GM18861 (cell line): ENCODE results near the gene DOCK9.
"Not testable (repeated sequence)": the region's sequence is repeated elsewhere in the genome, so short reads cannot be mapped to it uniquely, and the experiment has no call there.

Experiments
- ATAC-seq: cut with Tn5 transposase; IDR thresholded peaks from one replicate; pipeline ENCODE4 v1.9.1; 2021; ENCODE audit not compliant: unreplicated experiment

The DOCK9 gene

DNA sequence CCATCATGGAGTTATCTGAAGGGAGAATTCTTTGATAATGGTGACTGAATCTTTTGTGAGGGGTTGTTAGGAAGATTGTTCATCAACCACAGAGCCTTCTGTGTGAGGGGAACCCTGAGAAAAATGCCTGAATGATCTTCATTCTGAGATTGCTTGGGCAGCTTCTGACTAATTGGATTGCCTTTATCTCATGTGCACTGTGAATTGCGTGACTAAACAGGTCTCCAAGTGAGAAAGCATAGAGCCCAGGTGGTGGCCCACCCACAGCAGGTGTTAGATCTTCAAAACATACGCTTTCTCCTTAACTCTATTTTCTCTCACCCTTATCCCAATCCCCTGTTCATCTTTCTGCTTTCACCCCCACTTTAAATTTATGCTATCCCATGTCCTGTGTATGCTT, 58.3 kb downstream of the DOCK9 start:
- no peak for ATAC-seq

DNA sequence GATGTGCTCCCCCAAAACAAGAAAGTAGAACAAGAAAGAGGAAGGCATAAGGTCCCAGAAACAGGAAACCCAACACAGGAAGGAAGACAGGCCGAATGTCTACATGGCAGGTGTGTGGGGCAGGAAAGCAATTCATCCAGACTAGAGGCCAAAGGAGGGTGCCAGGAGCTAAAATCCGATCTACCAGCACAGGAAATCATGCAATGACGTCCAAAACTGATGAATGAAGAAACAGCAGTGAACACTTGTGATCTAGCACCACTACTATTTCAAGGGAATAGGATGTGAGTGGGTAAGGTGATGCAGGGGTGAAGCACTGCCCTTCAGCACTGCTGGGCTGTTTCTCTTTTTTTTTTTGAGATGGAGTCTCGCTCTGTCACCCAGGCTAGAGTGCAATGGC, 59.1 kb downstream of the DOCK9 start:
- ATAC-seq, result no peak

DNA sequence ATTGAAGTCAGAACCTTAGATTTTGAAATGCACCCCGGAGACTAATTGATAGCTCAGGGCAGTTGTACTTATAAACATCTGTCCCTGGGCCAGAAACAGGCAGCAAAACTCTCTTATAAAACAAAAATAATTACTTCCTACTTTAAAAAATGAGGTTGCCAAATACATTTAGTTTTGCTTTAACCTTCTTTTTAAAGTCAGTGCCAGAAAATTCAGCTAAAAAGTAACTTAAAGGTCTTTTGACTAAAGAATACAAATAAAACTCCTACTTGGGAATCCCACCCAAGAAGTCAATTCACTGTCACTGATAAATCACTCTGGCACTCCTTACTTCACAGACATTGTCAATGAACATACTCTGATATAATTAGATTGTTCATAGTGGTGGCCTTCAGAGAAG, 60.7 kb downstream of the DOCK9 start:
- no peak for ATAC-seq

DNA sequence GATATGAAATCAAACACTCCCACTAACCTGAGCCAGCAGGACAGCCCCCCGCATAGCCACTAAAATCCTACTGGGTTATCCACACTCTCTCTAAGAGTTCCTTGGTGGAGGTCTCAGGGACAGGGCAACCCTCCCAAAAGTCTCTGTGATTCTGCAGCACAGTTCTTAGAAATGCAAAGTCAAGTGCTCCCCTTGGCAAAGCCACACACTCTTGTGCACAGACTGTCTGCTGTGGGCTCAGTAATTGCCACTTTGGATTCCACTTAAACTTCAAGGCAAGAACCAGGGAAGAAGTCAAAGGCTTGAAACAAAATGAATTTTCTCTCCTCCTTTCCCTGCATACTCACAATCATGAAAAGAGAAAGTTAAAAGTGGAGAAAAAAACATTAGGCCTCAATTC, 61.5 kb downstream of the DOCK9 start:
- ATAC-seq, result no peak

DNA sequence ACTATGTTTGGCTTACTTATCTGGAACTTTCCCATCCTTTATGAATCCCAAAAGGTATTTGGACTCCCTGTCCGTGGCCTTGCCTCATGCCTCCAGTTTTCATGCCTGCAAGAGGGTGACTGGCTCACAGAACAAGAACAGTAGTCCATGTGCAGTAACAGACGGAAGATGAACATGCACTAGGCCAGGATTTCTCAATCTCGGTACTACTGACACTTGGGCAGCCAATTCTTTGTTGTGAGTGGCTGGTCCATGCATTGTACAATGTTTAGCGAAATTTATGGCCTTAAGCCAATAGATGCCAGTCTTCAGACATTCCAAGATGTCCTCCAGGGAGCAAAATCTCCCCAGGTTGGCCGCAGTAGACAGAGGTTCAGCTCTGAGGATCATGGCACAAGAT, 61.9 kb downstream of the DOCK9 start:
- ATAC-seq, result no peak

DNA sequence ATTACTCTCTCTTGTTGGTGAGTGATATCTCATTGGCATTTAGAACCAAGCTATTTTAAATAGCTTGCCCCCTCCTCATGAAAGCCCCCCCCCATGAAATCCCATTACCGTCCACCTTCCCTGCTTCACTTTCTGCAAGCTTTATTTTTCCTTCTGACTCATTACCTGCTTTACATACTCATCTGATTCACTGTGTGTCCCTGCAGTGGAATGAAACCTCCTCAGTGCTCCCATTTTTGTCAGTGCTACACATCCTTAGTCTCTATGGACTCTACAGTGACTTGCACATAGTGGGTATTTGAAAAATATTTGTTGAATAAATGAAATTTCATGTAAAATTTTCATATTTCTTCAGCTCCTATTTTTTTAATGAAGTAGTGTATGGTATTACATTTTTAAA, 62.3 kb downstream of the DOCK9 start:
- ATAC-seq, result no peak

DNA sequence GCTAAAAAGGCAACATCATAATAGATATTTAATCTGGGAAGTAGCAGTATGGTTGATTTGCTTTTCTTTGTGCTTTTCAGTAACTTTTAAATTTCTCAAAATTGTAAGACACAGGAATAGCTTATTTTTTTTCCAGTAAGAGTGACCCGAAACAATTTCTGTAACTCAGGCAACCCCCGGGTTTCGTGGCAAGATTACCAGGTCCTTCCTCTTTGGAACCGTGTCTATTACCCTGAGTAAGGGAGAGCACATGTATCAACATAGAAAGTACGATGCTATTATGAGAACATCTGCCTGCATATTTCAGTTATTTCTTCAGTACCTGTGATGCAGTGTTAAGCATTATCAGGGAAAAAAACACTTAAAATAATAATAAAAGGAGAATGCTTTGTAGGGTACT, 64.1 kb downstream of the DOCK9 start:
- ATAC-seq, result no peak

DNA sequence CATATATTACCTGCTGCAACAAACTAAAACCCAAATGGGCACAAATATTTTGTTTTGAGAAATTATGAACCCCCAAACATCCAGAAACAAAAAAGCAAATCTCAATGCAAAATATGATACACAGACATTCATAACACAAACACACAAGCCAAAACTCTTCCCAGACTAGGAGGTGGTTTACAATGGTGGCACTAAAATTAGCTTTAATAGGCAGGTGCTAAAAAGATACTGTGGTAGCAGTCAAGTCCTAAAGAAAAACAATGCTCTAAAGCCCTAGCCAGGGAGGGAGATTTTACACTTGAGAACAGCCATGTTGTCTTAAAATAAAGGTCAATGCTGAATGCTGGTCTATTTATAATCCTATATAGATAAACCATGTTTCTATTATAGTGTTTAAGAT, 65.0 kb downstream of the DOCK9 start:
- no peak for ATAC-seq

DNA sequence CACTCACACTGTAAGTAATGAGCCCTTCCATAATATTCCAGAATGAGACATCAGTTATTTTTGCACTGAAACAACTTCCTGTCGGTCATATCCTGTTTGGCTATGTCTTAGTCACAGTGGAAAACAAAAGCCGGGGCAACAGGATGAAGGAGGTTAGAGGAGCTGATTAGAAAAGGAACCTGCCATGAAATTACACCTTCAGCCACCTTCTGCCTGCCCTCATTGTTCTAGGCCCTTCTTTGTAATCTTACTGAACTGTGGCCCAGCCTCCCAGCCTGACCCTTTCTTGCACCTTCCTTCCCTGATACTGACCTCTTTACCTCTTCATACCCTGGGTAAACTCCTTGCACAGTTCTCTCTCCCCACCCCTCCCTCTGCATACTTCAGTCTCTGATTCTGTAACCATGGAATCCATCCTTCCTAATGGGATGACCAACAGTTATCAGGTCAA, 67.3 kb downstream of the DOCK9 start:
- no peak for ATAC-seq

DNA sequence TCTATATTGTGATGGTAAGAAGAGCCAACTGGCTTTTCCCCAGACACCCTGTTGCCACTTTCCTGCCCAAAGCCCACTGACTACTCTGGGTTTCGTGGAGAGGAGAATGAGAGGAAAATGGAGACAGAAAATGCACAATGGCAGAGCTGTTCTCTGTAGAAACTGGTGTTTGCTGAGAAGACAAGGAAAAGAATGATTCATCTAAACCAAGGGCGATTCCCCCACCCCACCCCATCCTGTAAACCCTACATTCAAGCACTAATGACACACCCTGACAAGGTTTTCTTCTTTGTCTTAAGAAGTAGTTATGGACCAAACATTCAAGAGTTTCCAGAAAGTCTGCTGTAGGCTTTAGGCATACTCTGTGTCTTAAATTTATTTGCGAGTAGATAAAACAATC, 68.8 kb downstream of the DOCK9 start:
- no peak for ATAC-seq

DNA sequence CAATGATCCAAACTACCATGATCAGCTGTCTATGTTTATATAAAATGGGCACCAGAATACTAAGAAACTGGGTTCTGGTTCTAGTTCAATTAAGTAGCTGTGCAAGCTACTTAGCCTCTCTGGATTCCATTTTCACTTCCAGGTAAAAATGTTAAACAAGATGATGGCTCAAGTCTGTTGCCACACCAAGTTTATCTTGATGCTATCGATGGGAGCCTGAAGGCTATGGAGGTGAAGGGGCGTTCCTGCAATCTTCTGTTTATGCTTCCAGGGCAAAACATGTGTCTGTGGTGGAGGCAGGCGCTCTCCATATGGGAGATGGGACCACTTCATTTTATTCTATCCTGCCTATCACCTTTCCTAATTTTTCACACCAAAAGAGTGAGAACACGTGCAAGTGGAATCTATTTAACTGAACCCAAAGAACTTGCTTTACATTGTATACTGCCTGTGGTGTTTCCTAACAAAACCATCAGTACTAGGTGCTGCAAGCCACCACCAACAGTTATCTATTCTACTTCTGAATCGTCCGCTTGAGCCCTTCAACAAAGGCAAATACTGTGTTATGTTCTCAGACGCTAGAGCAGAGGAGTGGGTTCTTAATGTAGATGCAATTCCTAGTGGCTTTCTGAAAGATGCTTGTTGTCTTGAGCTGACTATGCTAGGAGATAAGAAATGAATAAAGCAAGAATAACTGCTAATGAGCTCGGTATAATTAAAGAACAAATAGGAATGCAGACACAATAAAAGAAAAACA, 70.9 kb downstream of the DOCK9 start:
- ATAC-seq, result no peak

DNA sequence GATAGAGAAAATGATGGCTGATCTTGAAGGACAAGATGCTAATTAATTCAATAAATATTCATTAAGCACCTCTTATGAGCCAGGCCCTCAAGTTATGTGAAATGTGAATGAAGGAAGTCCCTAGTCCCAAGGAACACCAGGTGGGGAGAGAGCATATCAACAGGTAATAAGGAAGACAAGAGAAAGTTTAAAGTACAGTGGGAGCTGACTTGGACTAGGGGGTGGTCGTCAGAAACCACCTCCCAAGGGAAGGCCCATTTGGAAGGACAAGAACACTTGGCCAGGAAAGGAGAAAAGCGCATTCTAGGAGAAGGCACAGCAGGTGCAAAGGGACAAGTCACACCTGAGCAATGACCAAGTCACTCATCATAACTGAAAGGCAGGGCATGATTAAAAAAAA, 72.7 kb downstream of the DOCK9 start:
- no peak for ATAC-seq

DNA sequence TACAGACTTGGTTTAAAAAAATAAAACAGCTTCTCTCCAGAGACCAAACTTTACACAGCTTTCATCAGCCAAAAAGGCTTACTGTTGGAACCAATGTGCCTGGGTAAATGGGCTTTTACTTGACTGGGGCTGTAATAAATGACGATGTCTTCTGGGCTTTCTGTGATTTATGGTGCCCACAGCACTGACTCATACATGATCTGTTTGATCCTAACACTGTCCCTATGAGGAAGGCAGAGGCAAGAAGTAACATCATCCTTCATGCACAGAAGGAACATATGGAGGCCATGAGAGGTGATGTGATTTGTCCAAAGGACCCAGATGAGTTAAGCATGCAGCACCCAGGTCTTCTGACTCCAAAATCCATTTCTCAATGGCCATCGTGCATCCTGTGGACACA, 77.4 kb downstream of the DOCK9 start:
- no peak for ATAC-seq

DNA sequence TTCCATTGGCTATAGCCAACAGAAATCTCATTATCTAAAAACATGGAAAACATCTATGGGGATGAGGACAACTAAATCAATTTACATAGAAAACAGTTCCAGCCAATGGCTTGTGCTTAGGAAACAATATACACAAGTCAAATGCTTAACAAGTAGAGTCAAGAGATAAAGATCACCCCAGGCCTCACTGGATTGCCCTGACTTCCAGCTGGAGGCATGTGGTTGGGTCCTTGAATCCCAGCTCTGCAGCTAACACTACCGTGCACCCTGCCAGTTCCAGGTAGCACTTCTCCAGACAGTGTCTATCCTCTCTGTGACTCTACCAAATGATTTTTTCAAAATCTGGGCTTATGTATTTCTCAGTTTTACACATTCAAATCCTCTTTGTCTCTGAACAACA, 80.2 kb downstream of the DOCK9 start:
- no peak for ATAC-seq

DNA sequence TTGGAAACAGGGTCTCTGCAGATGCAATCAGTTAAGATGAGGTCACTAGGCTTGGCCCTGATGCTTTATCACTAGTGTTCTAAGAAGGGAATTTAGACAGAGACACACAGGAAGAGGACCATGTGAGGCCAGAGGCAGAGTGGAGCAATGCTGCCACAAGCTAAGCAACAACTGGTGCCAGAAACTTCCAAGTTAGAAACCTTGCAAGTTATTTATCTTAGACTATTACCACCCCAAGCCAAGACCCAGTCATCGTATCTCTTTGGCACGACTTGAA, 81.1 kb downstream of the DOCK9 start:
- ATAC-seq, result no peak

DNA sequence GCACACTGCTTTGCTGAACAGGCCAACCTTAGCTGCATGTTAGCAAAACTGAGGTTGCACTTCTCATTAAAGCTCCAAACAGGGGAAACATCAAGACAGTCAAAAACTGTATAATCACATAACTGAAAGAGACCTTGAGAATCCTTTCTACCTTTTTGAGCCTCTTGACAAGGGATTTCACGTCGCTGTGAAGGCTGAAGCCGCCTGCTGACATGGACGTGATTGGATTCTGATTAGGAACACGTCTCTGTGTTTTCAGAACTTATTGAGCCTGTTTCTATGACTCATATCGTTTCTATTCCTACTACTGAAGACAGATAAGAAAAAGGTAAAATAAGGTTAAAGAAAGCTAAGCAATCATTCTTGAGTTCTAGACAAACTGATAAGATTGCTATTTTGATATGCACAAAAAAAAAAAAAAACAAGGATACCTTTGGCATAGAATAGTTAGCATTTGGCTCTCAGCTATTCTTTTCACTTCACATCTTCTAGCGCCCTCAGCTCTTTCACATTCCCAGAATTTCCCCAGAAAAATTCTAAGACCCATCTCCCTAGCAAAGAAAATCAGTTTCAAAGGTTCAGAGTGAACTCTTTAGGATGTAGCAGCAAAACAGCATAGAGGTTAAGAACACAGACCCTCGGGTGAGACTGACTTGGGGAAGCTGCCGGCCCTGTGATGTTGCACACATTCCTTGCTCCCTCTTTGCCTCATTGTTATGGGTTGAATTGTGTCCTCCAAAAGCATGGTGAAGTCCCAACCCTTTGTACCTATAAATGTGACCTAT, 81.6 kb downstream of the DOCK9 start:
- no peak for ATAC-seq

DNA sequence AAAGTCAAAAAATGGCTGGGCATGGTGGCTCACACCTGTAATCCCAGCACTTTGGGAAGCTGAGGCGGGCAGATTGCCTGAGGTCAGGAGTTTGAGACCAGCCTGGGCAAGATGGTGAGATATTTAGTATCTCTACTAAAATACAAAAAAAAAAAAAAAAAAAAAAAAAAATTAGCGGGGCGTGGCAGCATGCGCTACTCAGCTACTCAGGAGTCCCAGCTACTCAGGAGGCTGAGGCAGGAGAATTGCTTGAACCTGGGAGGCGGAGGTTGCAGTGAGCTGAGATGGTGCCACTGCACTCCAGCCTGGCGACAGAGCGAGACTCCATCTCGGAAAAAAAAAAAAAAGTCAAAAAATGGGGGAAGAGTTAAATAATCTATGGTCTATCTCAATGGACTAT, 83.0 kb downstream of the DOCK9 start:
- not testable (repeated sequence) for ATAC-seq

DNA sequence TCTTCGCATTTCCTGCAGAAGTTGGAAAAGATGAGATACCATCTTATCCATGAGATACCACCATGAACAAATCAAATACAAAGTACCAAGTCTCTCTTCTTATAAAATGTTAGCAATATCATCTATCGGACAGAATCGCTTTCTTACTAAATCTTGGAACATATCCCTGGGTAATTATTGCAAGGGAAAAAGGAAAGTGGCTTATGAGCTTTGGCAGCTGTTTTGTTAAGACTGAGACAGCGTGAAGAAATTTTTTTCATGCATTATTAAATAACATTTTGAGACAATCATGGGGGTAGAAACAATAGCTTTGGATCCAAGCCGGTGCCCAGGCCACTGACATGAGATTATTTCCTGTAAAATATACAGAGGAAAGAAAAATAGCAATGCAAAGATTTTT, 84.5 kb downstream of the DOCK9 start:
- ATAC-seq, result no peak

DNA sequence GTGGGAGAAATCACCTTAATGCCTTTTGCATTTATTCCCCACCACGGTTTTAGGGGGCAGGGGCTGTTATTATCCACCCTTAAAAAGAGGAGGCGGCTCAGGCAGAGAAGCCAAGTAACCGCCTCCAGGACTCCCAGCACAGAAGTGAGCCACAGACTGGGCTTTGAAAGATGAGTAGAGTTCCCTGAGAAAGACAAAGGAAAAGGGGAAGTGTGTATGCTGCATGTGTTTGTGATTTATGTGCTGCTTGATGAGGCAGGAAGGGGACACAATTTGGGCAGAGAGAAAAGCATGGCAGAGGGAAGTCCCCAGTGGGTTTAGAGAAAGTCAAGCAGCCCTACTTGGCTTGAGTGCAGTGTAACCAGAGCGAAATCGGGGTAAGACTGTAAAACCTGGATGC, 85.0 kb downstream of the DOCK9 start:
- ATAC-seq, result no peak

DNA sequence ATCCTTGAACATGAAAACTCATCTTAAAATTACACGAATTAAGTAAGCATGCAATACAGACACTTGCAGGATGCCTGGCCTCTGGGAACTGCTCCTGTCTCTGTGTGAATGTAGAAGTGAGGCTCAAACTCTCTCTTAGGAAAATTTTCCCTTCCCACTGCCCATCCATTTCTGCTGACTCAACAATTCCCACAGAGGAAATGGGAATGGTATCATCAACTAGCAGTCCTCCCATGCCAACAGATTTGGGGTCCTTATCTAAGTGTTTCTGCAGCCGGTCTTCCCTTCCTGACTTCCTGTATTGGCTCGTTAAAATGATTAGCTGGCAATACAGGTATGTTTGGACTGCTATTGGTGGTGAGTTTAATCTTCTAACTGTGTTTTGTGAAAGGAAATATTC, 85.8 kb downstream of the DOCK9 start:
- ATAC-seq, result no peak

DNA sequence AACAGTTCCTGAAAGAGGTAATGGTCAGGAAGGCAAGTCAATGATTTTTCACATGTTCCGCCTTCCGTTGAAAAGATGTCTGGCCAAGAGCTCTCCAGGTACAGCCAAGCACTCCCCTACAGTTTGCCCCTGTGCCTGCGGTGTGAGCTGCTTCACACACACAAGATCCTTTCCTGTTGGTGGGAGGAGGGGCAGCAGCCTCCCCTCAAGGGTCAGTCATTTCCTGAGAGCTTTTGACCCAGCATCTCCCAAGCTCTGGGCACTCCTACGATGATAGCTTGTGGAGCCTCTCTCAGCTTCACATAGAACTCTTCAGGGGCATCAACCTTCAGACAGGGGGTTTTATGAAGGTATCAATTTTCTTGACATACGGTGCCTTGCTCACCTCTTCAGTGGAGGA, 86.9 kb downstream of the DOCK9 start:
- no peak for ATAC-seq

DNA sequence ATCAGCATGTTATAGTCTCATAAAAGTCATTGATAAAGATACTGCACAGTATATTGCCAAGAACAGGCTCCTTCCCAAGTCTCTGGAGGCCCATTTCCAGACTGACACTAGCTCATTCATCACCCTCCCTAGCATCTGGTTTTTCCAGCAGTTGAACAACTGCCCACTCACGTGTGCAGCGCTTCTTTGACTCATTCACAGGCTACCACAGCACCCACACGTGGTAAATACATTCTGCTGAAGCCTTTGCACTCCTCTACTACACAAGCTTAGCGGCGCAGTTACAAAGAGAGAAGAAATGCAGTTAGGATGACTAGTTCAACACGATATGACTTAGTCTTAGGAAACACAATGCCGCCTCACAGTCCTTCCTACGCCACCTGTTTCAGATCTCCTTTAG, 87.7 kb downstream of the DOCK9 start:
- no peak for ATAC-seq
